GM18873 (cell line): ENCODE measurements around the gene GARIN5A.

ENCODE experiments used
- ATAC-seq: cut with Tn5 transposase; IDR thresholded peaks from one replicate; pipeline ENCODE4 v1.9.1; 2021; ENCODE audit warnings: mild to moderate bottlenecking, moderate library complexity, moderate number of reproducible peaks; ENCODE audit not compliant: unreplicated experiment, low FRiP score

GARIN5A gene

DNA sequence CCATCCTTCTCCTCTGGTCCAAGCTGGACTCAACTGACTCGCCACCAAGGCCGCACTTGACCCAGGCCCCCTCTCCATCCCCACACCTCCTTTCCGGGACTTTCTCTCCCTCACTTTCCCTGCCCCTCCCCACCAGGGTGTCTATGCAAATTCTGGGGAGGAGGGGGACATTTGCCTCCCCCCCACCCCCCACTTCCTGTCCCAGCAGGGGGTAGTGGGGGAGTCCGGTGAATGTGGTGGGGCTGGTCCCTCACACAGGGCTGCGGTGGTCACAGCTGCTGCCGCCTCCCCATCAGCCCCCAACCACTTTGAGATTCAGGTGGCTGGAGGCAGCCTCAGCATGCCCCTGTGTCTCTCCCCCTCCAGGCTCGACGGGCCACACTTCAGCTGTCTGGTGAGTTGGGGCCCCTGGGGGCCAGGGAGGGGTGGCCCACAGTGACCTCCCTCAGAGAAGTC is 57.0 kb downstream of the GARIN5A start:
- no peak for ATAC-seq

DNA sequence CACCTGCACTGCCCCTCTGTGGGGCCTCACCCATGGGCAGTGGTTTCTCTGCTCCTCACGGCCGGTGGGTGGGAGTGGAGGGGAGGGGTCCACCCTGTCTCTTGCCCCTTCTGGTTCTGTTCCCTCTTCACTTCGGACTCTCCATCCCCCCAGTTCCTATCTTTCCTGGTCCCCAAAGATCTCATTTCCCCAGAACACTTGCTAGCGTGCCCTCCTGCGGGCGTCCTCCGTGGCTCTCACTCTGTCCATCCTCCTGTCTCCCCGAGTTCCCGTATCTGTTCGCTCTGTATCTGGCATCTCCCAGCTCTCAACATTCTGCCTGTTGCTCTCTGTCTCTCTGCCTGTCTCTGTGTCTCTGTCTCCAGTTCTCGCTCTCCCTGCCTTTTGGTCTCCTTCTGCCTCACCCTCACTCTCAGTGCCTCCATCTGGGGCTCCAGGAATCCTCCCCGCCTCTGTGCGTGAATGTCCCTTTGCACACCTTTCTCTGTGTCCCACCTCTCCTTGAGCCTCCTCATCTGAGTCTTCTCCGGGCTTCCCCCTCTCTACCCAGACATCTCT is 57.5 kb downstream of the GARIN5A start:
- no peak for ATAC-seq

DNA sequence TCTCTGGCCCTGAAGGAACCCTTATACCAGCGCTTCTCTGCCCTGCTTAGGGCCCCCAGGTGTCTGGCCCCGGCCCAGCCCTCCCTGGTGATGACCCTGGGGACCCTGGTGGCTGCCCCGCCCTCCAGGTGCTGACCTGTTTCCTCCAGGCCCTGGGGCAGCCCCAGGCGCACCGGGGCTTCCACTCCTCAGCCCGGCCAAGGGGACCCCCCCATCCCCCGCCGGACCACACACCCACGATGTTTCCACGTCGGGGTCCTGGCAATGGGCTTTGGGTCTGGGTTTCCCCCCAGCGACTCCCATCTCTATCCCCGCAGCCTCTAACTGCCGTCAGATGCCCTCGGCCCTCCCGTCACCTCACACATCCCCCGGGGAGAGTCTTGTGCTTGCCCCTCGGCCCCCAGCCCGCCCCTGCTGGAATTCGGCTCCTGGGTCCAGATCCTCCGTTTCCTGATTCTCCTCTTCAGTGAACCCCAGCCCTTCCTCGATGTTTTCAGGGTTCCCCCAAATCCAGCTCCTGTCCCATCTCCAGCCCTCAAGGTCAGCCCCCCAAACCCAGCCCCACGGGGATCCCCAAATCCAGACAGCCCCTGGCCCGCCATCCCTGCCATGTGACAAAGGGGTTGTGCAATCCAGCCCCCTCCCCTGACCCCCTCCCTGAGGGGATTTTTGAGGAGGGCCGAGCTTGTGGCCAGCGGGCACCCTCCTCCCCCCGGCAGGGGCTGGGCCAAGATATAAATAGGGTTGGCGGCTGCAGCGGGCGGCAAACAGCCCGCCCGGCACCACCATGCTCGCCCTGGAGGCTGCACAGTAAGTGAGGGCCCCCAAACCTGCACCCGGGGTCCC is 58.2 kb downstream of the GARIN5A start, which contains the start of gene SPIB:
TSS of gene SPIB (plus strand) at position 763 of the 846 bp plus-strand sequence. CDS start at position 788, 25 bp downstream.
- no peak for ATAC-seq

DNA sequence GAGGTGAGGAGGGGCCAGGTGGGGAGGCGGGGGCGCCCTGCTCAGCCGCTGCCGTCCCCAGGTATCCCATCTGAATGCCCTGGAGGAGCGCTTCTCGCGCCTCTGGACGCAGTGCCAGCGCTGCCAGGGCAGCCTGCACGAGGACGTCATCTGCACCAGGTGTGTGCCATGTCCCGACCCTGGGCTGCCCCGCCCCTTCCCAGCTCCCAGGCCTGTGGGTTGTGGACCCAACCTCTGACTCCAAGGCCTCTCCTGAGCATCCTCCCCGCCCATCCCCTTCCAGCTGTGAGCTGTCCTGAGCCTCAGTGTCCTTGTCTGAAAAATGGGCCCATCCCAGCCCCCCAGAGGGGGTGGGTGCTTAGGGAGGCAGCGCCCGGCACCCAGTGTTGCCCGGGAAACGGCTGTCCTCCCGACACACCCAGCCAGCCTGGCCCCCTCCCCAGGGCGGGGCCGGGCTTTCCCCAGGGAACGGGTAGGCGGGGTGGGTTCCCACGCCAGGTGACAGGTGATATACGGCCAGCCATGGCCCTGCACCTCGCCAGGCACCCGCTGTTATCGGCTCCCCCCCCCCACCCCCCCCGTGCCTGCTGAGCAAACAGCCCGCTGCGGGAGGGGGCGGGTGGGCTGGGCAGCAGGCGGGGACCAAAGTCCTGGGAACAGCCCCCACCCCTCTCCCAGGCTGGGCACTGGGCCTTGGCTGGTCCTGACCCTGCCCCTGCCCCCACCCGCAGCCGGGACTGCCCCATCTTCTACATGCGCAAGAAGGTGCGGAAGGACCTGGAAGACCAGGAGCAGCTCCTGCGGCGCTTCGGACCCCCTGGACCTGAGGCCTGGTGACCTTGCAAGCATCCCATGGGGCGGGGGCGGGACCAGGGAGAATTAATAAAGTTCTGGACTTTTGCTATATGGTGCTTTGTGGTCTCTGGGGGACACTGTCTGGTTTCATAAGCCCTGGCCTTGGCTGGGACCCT is 59.3 kb downstream of the GARIN5A start:
- no peak for ATAC-seq
